GM18508 (cell line): Measurements from ENCODE around the gene C10orf88.
"Not testable (repeated sequence)": the region's sequence is repeated elsewhere in the genome, so short reads cannot be mapped to it uniquely, and the experiment has no call there.

Source experiments
- ATAC-seq: cut with Tn5 transposase; IDR thresholded peaks from one replicate; pipeline ENCODE4 v1.9.1; 2021; ENCODE audit warnings: moderate number of reproducible peaks; ENCODE audit not compliant: insufficient read depth, unreplicated experiment

Gene C10orf88

GRCh38 chr10:122966879-122967278 is 12.9 kb upstream of the C10orf88 start:
- ATAC-seq = no peak

DNA sequence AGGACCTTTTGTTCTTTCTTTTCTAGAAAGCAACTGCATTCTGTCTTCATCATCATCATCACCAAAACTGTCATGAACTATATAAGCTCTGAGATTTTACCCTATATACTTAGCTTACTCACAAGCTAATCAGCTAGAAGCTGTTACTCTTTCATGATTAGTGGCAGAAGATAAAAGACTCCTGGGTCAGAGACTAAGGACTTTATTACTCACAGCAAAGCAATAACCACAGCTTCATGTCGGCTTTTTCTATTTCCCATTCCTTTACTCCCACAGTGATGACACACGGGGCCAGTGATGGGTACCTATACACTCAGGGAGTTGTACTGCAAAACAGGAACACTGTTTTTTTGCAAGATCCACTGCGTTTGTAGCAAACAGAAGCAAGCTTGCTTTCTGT is 8.4 kb upstream of the C10orf88 start:
- no peak for ATAC-seq

- ATAC-seq = no peak
These were observed 3.4 kb upstream of the C10orf88 start for GRCh38 chr10:122957474-122957873.

DNA sequence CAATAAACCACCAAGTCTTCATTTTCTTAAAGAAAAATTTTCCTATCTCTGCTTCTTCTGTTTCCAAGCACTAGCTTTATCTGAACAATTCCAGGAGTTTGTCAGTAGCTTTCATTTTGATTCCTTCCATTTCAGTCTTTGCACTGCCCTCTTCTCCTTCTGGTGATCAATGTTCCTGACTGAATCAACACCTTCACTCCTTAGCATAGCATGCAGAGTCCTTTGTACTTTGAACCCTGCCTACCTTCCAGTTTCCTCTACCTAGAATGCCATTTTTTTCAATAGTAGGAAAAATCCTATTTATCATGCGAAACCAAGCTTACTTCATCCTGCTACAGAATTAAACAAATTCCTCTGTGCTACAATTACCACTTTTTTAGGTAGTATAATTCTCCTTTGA is 1.9 kb upstream of the C10orf88 start:
- ATAC-seq = no peak

- no peak for ATAC-seq
These were observed 664 bp upstream of the C10orf88 start for GRCh38 chr10:122954731-122955050.

DNA sequence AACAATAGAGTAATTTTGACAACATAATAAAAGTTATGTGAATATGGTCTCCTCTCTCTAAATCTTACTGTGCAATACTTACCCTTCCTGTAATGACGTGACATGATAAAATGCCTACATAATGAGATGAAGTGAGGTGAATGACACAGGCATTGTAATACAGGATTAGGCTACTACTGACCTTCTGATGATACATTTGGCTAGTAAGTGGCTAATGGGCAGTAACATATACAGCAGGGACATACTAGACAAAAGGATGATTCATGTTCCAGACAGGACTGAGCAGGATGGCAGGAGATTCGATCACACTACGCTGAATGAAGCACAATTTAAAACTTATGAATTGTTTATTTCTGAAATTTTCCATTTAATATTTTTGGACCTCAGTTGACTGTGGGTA is 4.7 kb downstream of the C10orf88 start:
- no peak for ATAC-seq

GRCh38 chr10:122939856-122940543 is 14.0 kb downstream of the C10orf88 start:
- no peak for ATAC-seq

- no peak for ATAC-seq
These were observed 14.7 kb downstream of the C10orf88 start for GRCh38 chr10:122939133-122939855.

- ATAC-seq = no peak
These were observed 22.7 kb downstream of the C10orf88 start for GRCh38 chr10:122931088-122931906.

- ATAC-seq = no peak
These were observed 23.9 kb downstream of the C10orf88 start for GRCh38 chr10:122930140-122930539.

- no peak for ATAC-seq
These were observed 38.3 kb downstream of the C10orf88 start for GRCh38 chr10:122915700-122916099.

GRCh38 chr10:122911889-122912484 is 42.0 kb downstream of the C10orf88 start:
- no peak for ATAC-seq

DNA sequence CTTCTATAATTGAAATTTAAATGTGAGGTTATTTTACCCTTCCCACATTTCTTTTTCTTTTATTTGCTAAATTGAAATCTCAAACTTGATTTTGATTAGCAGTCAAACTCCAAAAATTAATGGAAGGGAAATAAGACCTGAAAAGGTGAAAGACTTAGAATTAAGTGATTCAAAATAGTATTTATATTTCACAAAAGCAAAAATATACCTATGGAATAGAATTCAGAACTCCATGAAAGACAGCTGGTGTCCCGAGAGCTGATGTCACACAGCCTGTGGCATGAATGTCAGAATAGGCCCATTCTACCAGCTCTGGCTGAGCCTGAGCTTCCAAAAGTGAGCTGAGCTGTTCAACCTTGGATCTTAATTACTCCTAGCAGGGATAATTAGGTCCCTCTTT is 43.7 kb downstream of the C10orf88 start, which contains the start of gene FAM24A:
Gene FAM24A, plus strand, starts transcription at position 301 of the 400 bp plus-strand sequence. CDS start 1,025 bp downstream, outside the sequence.
- no peak for ATAC-seq

DNA sequence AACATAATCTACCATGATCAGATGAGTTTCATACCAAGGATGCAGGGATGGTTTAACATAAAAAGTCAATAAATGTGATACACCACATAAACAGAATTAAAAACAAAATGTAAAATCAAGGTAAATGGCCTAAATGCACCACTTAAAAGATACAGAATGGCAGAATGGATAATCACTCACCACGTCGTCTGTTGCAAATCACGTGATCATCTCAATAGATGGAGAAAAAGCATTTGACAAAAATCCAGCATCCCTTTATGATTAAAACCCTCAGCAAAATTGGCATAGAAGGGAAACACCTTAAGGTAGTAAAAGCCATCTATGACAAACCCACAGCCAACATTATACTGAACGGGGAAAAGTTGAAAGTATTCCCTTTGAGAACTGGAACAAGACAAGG is 50.2 kb downstream of the C10orf88 start:
- not testable (repeated sequence) for ATAC-seq

DNA sequence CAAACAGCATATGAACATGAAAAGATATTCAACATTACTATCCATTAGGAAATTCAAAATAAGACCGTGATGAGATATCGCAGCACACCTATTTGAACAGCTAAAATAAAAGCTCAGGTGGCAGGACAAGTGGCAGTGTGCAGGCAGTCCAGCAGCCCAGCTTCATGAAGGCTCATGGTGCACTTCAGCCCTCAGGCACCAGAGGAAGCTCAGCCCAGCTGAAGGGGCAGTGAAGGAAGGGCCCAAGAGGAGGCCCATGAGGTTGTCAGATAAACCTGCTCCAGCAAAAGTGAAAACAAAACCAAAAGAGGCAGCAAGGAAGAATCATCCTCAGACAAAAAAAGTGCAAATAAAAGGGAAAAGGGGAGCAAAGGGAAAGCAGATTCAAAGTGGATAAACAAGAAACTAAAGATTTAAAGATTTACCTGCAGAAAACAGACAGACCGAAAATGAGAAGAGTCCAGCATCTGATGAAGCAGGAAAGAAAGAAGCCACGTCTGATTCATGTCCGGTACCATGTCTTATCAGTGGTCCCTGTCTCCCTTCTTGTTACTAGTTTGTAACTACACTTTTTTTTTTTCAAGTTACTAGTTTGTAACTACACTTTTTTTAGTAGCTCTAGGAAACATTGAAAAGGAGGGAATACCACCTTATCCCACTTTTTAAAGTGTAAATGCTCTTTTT is 59.6 kb downstream of the C10orf88 start:
- no peak for ATAC-seq

DNA sequence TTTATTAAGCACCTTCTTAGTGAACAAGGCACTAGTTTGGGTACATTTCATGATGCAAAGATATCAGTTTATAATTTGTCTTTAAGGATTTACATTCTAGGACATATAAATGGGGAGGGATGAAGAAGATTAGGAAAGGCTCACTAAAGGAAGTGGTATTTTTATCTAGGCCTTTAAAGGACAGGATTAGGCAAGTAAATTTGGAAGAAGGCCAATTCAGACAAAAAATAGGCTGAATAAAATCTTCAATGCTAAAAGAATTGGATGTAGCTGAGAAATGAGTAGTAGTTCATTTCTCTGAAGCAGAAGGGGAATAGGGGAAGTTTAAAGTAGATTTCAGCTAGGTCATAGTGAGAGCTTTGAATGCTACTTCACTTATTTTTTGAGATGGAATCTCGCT is 69.9 kb downstream of the C10orf88 start:
- no peak for ATAC-seq

GRCh38 chr10:122882766-122883165 is 71.3 kb downstream of the C10orf88 start:
- ATAC-seq = no peak
